ENCODE results near the gene SLC17A9. TPM values are rescaled to one million over a fixed set of nuclear protein-coding genes. Genes with fewer than 3 reads are reported as not detected.
A peak's percentile ranks its signal among the peaks of the same experiment; 100 is the strongest.

The SLC17A9 gene
- total RNA-seq, 1 experiment from 2014 or later, result 37.6 TPM

DNA sequence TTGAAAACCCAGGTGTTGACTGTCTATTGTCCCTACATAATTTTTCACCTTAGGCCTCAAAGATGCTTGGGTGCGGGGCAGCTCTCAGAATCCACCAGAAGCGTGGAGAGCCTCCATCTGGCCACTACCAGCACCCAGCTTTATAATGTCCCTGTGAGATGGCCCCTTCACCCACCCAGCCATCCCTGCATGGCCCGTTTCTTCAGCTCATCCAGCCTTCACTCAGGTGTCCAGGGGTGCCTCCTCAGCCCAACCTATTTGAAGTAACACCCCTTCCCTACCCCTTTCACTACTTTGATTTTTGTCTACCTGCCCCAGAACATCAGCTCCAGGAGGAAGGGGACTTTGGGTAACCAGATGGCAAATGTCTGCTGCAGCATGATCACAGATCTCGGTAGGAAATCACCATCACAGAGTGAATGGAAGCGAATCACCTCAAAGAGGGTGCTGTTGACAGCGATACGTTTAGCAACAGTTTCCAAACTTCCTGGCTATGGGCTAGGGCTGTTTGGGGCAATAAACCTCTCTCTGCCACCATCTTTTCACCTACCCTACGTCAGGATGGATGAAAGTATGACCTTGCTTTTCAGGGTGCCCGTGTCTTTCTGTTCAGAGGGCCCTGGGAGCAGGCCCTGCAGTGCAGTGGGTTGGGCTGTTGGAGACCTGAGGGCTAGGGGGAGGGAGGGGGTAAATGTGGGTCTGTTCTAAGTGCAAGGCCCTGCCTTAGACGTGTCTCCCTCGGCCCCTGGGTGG is 1.2 kb upstream of the SLC17A9 start:
- ChIA-PET CTCF (no interaction called here), RAD21 (ENCODE audit: low non-redundant PET in 1 of 2, low total read pairs in 2 of 2, uncharacterized antibody in 2 of 2, unreplicated experiment in 2 of 2) (no interaction called here), POLR2A (no interaction called here)
- H2AFZ ChIP-seq (ENCODE audit: low read depth, low read length, poor library complexity, severe bottlenecking), result no peak overlapping the region
- no peaks in the 10 kb centered on the region for H3K27me3 ChIP-seq (ENCODE audit: insufficient read depth, low read length)
- peaks cover 9 to 24% of the 10 kb centered on the region in 2 experiments for H3K4me1 ChIP-seq (ENCODE audit: control insufficient read depth in 1 of 2, insufficient read depth in 2 of 2, low read length in 2 of 2)
- H3K36me3 ChIP-seq (ENCODE audit: control insufficient read depth in 1 of 2, insufficient read depth in 2 of 2, low read length in 2 of 2), result peaks cover 11 to 34% of the 10 kb centered on the region in 2 experiments; a peak in 3 of 4 replicates
- peaks cover 0 to 6% of the 10 kb centered on the region in 2 experiments; a peak in 1 of 4 replicates for H3K9me3 ChIP-seq (ENCODE audit: control insufficient read depth in 1 of 2, insufficient read depth in 1 of 2, low read depth in 1 of 2, low read length in 2 of 2)
- H3K4me3 ChIP-seq (replicated peaks in 1 of 2; ENCODE audit: low read depth in 1 of 2, low read length in 2 of 2), result peak overlapping the region; percentile 62 to 77
- intact Hi-C loops (cut with micrococcal nuclease), result no loop called here
- no peaks in the 10 kb centered on the region for H4K20me1 ChIP-seq (ENCODE audit: insufficient read depth)
- H3K9me2 ChIP-seq (ENCODE audit: insufficient read depth), result no peaks in the 10 kb centered on the region
- peak overlapping the region; percentile 99 for H3K4me2 ChIP-seq (ENCODE audit: low read length)
- peak overlapping the region; percentile 54; the same call in 1 of the 2 replicates for H3K27ac ChIP-seq (ENCODE audit: low read depth, low read length)
- peak overlapping the region; percentile 81 for H3K9ac ChIP-seq (ENCODE audit: low read length)
- TF ChIP-seq EZH2 (IDR thresholded peaks at IDR 0.05) (no peak), FOSL1 (IDR thresholded peaks at IDR 0.05; ENCODE audit: low read depth) (no peak), TCF7L2 (IDR thresholded peaks at IDR 0.05; ENCODE audit: borderline replicate concordance, extremely low read depth, insufficient read depth, insufficient read length) (no peak)
- peaks cover 36% of the 10 kb centered on the region for H3K79me2 ChIP-seq (ENCODE audit: insufficient read depth, low read length)
- DNase-seq (ENCODE audit: low read depth, low spot score) (no peak), ATAC-seq (no peak)
- no TSS peak for BruUV-seq (replicated peaks)

DNA sequence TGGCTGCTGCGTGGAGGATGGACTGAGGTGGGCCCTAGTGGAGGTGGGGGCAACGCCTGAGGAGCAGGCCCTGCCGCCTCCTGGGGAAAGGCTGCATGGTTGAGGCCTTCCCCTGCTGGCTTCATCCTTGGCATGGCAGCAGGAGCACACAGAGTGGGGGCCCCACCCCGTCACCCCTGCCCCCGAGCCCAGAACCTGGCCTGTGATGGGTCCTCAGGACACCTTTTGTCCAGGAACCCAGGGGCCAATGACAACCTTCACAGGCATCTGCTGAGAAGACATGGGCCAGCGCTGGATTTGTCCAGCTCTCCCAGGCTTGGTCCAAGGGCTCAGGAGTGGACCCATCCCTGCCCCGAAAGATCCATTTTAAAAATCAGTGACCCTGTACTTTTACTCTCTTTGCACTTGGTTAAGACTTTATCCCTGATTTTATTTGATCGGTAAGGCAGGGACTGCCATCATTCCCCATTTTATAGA is 575 bp upstream of the SLC17A9 start:
- ChIA-PET POLR2A (no interaction called here), CTCF (no interaction called here), RAD21 (ENCODE audit: low non-redundant PET in 1 of 2, low total read pairs in 2 of 2, uncharacterized antibody in 2 of 2, unreplicated experiment in 2 of 2) (no interaction called here)
- Histone ChIP-seq H3K4me2 (ENCODE audit: low read length) (peak overlapping the region; percentile 99), H3K9ac (ENCODE audit: low read length) (peak overlapping the region; percentile 81), H3K4me3 (replicated peaks in 1 of 2; ENCODE audit: low read depth in 1 of 2, low read length in 2 of 2) (peak overlapping the region; percentile 62 to 77), H3K4me1 (ENCODE audit: control insufficient read depth in 1 of 2, insufficient read depth in 2 of 2, low read length in 2 of 2) (peaks cover 9 to 24% of the 10 kb centered on the region in 2 experiments), H3K79me2 (ENCODE audit: insufficient read depth, low read length) (peaks cover 37% of the 10 kb centered on the region), H3K36me3 (ENCODE audit: control insufficient read depth in 1 of 2, insufficient read depth in 2 of 2, low read length in 2 of 2) (peaks cover 6 to 30% of the 10 kb centered on the region in 2 experiments; a peak in 2 of 4 replicates), H3K27ac (ENCODE audit: low read depth, low read length) (peak overlapping the region; percentile 54), H2AFZ (ENCODE audit: low read depth, low read length, poor library complexity, severe bottlenecking) (no peak overlapping the region), H4K20me1 (ENCODE audit: insufficient read depth) (no peaks in the 10 kb centered on the region), H3K9me3 (ENCODE audit: control insufficient read depth in 1 of 2, insufficient read depth in 1 of 2, low read depth in 1 of 2, low read length in 2 of 2) (peaks cover 0 to 6% of the 10 kb centered on the region in 2 experiments; a peak in 1 of 4 replicates), H3K9me2 (ENCODE audit: insufficient read depth) (no peaks in the 10 kb centered on the region), H3K27me3 (ENCODE audit: insufficient read depth, low read length) (no peaks in the 10 kb centered on the region)
- ATAC-seq, result peak; percentile 1; the same call in 1 of the 2 replicates
- DNase-seq (ENCODE audit: low read depth, low spot score), result no peak
- TF ChIP-seq CEBPB (IDR thresholded peaks at IDR 0.05; ENCODE audit: low read depth) (no peak), SRF (IDR thresholded peaks at IDR 0.05; ENCODE audit: low read depth) (no peak), SIN3A (IDR thresholded peaks at IDR 0.05; ENCODE audit: low read depth) (no peak), ZFX (IDR thresholded peaks at IDR 0.05) (no peak), CBX3 (IDR thresholded peaks at IDR 0.05; ENCODE audit: low read depth) (no peak)
- TF ChIP-seq, protein P1, sequence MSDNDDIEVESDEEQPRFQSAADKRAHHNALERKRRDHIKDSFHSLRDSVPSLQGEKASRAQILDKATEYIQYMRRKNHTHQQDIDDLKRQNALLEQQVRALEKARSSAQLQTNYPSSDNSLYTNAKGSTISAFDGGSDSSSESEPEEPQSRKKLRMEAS (IDR thresholded peaks at IDR 0.05), result no peak
- TF ChIP-seq, protein P2, sequence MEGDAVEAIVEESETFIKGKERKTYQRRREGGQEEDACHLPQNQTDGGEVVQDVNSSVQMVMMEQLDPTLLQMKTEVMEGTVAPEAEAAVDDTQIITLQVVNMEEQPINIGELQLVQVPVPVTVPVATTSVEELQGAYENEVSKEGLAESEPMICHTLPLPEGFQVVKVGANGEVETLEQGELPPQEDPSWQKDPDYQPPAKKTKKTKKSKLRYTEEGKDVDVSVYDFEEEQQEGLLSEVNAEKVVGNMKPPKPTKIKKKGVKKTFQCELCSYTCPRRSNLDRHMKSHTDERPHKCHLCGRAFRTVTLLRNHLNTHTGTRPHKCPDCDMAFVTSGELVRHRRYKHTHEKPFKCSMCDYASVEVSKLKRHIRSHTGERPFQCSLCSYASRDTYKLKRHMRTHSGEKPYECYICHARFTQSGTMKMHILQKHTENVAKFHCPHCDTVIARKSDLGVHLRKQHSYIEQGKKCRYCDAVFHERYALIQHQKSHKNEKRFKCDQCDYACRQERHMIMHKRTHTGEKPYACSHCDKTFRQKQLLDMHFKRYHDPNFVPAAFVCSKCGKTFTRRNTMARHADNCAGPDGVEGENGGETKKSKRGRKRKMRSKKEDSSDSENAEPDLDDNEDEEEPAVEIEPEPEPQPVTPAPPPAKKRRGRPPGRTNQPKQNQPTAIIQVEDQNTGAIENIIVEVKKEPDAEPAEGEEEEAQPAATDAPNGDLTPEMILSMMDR (IDR thresholded peaks at IDR 0.05 in 2 of 3, conservative IDR thresholded peaks at IDR 0.05 in 1 of 3; ENCODE audit: borderline replicate concordance in 1 of 3, insufficient read depth in 1 of 3, low read depth in 2 of 3, low read length in 2 of 3), result no peak
- TF ChIP-seq, protein P3, sequence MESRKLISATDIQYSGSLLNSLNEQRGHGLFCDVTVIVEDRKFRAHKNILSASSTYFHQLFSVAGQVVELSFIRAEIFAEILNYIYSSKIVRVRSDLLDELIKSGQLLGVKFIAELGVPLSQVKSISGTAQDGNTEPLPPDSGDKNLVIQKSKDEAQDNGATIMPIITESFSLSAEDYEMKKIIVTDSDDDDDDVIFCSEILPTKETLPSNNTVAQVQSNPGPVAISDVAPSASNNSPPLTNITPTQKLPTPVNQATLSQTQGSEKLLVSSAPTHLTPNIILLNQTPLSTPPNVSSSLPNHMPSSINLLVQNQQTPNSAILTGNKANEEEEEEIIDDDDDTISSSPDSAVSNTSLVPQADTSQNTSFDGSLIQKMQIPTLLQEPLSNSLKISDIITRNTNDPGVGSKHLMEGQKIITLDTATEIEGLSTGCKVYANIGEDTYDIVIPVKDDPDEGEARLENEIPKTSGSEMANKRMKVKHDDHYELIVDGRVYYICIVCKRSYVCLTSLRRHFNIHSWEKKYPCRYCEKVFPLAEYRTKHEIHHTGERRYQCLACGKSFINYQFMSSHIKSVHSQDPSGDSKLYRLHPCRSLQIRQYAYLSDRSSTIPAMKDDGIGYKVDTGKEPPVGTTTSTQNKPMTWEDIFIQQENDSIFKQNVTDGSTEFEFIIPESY (IDR thresholded peaks at IDR 0.05; ENCODE audit: extremely low read depth, insufficient replicate concordance, low read length), result no peak
- TF ChIP-seq, protein P4, sequence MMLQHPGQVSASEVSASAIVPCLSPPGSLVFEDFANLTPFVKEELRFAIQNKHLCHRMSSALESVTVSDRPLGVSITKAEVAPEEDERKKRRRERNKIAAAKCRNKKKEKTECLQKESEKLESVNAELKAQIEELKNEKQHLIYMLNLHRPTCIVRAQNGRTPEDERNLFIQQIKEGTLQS (IDR thresholded peaks at IDR 0.05), result no peak
- TSS peak; percentile 65 for BruUV-seq (replicated peaks)
- intact Hi-C loops (cut with micrococcal nuclease), result no loop called here
